Stomach (tissue), 4 donors: ENCODE results near the gene TNNC1.

Experiments used
- POLR2A ChIP-seq, 4 donors: fragments of 450-650 bp; IDR thresholded peaks; one replicate each; pipeline ENCODE4 v1.6.1; 2016; ENCODE audit warnings: antibody characterized with exemption in 4 of 4, control low read depth in 2 of 4, mild to moderate bottlenecking in 1 of 4, moderate library complexity in 1 of 4
- TF ChIP-seq, protein P1 (sequence below), 7 experiments: fragments of 450-650 bp in 4 of 7; fragments of 200-600 bp in 3 of 7; sonication (generic) in 3 of 7; IDR thresholded peaks; one replicate each; pipeline ENCODE4 v1.5.1; 2016 to 2019; ENCODE audit warnings: antibody characterized with exemption in 7 of 7, control low read depth in 2 of 7, mild to moderate bottlenecking in 1 of 7

DNA sequence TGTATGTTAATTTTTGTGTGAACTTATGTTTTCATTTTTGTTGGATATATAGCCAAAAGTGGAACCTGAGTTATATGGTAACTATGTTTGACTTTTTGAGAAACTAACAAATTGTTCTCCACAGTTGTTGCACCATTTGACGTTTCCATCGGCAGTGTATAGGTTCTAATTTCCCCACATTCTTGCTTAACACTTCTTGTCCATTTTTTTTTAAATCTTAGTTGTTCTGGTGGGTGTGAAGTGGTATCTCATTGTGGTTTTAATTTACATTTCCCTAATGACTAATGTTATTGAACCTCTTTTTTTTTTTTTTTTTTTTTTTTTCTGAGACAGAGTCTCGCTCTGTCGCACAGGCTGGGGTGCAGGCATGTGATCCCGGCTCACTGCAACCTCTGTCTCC, 9.6 kb upstream of the TNNC1 start:
- TF ChIP-seq POLR2A (IDR thresholded peaks at IDR 0.05), result no peak
- TF ChIP-seq, protein P1, sequence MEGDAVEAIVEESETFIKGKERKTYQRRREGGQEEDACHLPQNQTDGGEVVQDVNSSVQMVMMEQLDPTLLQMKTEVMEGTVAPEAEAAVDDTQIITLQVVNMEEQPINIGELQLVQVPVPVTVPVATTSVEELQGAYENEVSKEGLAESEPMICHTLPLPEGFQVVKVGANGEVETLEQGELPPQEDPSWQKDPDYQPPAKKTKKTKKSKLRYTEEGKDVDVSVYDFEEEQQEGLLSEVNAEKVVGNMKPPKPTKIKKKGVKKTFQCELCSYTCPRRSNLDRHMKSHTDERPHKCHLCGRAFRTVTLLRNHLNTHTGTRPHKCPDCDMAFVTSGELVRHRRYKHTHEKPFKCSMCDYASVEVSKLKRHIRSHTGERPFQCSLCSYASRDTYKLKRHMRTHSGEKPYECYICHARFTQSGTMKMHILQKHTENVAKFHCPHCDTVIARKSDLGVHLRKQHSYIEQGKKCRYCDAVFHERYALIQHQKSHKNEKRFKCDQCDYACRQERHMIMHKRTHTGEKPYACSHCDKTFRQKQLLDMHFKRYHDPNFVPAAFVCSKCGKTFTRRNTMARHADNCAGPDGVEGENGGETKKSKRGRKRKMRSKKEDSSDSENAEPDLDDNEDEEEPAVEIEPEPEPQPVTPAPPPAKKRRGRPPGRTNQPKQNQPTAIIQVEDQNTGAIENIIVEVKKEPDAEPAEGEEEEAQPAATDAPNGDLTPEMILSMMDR (IDR thresholded peaks at IDR 0.05), result no peak
